Stimulated activated CD8-positive, alpha-beta memory T cell treated with anti-CD3 and anti-CD28 coated beads, Interleukin-2, amount 100 ng/mL, for 48 hours (primary cell): ENCODE measurements around the gene GALNT10.

ENCODE experiments used
- DNase-seq, 2 donors: peaks; one replicate each; pipeline ENCODE4 v3.0.0-alpha.2; 2020; ENCODE audit warnings: low read depth in 2 of 2

Gene GALNT10

GRCh38 chr5:154265197-154265773 lies 74.8 kb downstream of the GALNT10 start:
- no peak for DNase-seq

GRCh38 chr5:154267516-154267915 lies 77.0 kb downstream of the GALNT10 start:
- DNase-seq = no peak

DNA sequence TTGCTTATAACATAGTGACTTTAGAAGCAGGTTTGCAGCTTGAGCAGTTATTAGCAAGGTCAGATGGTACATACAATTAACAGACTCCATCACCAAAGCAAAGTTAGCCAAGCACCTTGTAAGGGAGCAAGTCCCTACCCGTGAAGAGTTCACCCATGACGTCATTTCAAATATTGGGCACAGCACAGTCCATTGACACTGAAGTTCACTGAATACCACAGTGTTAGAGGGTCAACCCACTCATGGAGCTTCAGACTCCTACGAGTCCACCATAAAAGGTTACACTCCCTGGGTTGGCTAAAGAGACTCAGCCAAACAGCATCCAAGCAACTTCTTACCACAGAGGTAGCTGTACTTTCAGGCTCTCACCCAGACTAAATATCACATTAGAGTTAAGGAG lies 77.5 kb downstream of the GALNT10 start:
- no peak for DNase-seq

GRCh38 chr5:154269414-154269813 lies 78.9 kb downstream of the GALNT10 start:
- no peak for DNase-seq

DNA sequence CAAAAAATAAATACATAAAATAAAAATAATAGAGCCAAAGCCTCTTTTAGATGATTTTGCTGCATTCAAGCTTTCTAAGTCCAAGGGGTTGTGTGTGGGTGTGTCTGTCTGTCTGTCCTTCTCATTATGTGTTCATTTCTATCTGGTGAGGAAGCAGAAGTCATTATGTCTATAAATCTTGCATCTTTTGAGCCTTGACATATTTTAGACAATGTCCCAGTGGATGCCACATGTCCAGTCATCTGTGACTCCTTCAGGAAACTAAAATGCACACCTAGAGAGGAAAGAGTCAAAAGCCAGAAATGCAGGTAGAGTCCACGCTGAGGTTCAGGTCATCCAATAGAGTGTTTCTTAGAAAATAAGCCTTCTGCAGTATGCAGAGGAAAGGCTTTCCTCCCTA lies 80.9 kb downstream of the GALNT10 start:
- no peak for DNase-seq

- no peak for DNase-seq
These were observed 81.5 kb downstream of the GALNT10 start for GRCh38 chr5:154271936-154272514.

GRCh38 chr5:154273028-154273617 lies 82.6 kb downstream of the GALNT10 start:
- DNase-seq = no peak

DNA sequence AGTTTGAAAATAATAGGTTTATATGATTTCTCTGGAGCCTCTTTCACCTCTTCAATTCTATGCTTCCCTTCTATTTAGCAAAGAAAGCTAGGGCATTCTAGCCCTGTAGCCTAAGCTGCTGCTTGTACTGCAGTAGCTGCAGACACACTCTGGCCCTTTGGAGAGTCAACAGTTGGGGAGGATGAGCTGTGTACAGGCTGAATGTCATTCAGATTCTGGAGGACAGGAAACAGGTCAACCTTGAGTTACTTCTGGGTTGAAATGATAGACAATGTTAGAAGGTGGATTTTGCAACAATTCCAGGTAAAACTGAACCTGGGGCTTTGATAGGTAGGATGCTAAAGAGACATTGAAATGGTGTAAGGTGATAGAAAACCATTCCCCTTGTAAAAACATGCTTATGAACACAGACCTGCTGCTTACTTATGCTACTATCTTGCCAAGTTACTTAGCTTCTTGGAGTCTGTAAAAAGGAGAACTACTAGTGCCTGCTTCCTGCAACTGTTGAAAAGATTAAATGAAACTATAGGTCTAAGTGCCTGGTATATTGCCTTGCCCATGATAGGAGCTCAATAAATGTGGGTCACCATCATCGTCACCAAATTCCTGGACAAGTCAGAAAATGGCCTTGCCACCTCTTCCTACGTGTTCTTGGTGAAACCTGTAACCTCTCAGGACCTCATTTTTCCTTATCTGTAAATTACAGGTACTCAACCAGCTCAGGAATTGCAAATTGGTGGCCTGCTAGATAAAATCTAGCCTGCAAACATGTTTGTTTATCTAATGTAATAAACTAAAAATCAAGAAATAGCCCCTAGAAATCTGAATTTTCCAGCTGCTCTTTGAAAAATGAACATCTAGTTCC lies 83.7 kb downstream of the GALNT10 start:
- no peak for DNase-seq

- no peak for DNase-seq
These were observed 84.3 kb downstream of the GALNT10 start for GRCh38 chr5:154274828-154275185.

DNA sequence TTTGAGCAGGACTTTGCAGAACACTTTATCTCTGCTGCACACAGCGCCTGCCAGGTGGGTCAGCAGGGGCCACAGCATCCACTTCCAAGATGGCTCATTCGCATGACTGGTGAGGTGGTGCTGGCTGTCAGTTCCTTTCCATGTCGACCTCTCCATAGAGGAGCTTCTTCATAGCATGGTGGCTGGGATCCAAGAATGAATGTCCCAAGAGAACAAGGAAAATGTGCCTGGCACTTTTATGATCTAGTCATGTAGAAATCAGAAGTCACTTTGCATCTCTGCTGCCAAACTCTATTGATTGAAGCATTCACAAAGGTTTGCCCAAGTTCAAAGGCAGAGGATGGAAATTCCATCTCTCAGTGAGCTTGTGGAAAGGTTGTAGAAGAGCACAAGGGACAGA lies 85.0 kb downstream of the GALNT10 start:
- no peak for DNase-seq

DNA sequence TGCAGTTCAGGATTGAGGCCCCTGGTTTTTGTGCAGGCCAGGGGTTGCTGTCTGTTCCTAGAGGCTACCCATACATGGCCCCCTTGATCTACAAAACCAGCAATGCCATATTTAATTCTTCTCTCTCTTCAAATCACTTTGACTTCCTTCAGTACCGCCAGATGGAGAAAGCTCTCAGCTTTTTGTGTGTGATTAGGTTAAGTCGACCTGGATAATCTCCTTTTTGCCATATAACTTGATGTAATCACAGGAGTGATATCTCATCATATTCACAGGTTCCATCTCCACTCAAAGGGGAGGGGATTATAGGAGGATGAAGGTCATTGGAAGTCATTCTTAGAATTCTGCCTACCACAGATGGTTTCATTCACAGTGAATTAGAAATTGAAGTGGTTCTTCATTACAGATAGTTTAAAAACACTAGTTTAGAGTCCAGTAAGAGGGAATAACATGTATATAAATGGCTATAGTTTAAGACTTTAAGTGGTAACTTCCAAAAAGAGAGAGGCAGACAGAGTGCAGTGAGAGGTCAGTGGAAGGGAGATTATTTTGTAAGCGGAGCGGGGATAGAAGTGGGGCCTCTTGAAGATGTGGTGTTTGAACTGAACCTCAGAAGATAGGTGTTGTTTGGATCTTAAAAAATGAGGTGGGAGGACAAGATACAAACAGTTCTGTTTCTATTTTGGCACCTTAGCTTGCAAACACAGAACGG lies 85.9 kb downstream of the GALNT10 start:
- no peak for DNase-seq

DNA sequence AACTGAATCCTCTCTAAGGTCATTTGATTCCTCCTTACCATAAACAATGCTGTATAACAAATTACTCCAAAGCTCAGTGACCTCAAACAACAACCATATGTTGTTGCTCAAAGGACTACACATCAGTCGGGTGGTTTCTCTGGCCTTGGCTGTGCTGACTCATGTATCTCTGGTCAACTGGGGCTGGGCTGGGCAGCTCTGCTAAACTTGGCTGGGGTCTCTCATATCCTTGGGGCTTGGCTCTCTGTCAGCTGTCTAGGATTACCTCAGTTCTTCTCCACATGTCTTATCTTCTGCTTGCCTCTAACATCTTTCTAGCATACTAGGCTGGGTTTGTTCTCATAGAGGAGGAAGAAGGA lies 86.4 kb downstream of the GALNT10 start:
- no peak for DNase-seq

- no peak for DNase-seq
These were observed 87.0 kb downstream of the GALNT10 start for GRCh38 chr5:154277499-154277898.

- no peak for DNase-seq
These were observed 87.7 kb downstream of the GALNT10 start for GRCh38 chr5:154278186-154278585.

GRCh38 chr5:154278908-154279307 lies 88.4 kb downstream of the GALNT10 start:
- DNase-seq = no peak

DNA sequence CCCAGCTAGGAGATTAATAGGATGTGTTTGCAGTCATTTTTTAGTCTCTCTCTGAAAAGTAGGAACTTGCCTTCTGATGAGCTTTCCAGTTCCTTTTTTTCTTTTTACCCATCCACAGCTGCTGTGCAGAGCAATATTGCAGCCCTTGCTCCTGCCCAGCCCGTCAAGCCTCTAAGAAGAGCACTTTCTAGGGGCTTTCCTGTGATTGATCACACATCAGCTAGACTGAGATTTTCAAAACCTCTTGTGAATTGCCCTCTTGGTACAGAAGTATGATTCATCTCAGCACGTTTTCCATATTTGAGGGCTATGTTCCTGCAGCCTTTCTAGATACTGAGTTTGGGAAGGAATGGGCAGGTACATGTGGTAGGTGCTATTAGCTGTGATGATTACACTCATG lies 93.9 kb downstream of the GALNT10 start:
- DNase-seq = no peak

DNA sequence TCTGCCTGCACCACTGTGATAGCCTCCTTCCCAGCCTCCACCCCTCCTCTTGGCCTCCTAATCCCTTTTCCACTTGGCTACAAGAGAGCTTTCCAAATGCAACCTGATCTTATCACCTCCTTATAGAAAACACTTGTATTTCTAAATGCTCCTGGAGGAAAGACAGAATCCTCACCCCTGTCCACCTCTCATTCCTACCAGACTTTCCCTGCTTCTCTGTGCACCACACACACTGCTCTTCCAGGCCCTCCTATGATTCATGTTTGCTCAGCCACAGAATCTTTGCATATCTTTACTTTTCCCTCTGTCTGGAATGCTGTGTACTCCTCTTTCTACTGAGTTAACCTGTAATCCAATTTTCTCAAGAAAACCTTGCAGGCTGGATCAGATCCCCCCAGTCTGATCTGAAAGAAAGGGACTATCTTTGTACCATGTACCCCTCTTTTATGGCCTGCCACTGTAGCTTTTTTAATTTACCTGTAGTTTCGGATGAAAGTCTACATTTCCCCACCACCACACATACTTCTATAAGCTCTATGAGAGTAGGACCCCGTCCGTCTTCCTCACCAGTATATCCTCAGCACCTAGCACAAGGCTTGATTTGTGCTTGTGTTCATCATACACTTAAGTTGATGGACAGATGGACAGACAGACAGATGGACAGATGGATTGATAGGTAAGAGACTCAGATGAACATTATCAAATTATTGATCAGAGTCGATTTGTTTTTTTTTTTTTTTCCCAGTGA lies 95.3 kb downstream of the GALNT10 start:
- no peak for DNase-seq

GRCh38 chr5:154286557-154286956 lies 96.0 kb downstream of the GALNT10 start:
- no peak for DNase-seq

DNA sequence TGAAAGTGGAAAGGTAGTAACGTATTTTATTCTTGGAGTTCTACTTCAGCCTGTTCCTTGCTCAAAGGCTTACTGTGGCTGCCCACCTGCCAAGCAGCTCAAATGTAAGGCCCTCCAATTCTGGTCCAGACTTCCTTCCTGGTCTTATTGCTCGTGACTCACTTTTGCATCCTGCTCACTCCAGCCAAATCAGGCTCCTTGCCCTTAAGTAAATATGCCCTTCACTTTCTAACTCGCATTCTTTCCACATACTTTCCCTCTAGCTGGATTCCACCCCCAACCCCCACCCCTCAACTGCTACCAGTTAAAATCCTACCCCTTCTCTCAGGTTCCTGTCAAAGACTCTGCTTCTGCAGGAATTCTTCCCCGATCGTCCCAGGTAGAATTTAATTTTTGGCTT lies 96.6 kb downstream of the GALNT10 start:
- no peak for DNase-seq

- DNase-seq = no peak
These were observed 97.6 kb downstream of the GALNT10 start for GRCh38 chr5:154288145-154288544.

- no peak for DNase-seq
These were observed 101.4 kb downstream of the GALNT10 start for GRCh38 chr5:154291917-154292316.

DNA sequence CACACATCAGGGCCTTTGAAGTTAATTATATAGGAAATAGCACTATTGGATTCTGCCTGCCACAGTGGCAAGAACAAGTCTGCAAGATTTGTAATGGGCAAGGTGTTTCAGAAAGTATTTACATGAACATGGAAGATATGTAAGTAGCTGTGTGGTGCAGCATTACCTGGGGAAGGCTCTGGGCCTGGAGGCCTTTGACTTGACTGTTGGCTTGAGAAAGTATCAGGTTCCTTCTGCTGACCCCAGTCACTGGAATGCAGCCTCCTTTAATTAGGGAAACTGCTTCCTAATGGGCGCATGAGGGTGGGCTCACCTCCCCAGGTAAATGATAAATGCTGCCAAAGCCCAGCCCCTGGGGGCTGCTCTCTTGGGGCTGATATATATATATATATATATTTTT lies 102.7 kb downstream of the GALNT10 start:
- DNase-seq = no peak
